CD4-positive, alpha-beta T cell treated with Interleukin-17A for 4 hours (primary cell): ENCODE measurements around the gene RNASE3.
"Not testable (repeated sequence)": the region's sequence is repeated elsewhere in the genome, so short reads cannot be mapped to it uniquely, and the experiment has no call there.

Experiments
- DNase-seq: peaks from one replicate; pipeline ENCODE4 v3.0.0-alpha.2; 2020; ENCODE audit warnings: mixed read lengths

RNASE3 gene

DNA sequence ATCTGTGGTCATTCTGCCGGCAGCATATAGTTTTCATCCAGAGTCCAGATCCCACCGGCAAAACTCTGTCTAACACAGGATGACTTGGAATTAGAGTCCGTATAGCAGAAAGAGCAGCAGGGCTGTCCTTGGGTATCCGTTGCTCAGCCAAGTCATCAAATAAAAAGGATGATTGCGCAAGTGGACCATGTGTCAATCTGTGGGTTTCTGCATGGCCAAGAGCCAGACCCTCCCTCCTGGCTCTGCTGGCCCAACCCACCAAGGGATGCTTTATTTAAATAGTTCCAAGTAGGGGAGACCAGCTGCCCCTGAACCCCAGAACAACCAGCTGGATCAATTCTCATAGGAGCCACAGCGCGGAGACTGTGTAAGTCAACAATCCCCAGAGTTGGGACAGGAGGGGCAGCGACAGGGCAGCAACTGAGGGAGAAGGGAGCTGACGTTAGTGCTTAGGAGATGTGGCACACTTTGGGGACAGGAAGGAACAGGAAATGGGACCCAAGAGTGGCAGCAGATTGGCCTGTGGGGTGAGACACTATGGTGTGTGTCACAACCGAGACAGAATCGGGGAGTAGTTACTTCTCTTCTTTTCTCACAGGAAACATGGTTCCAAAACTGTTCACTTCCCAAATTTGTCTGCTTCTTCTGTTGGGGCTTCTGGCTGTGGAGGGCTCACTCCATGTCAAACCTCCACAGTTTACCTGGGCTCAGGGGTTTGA is 28.0 kb downstream of the RNASE3 start:
- not testable (repeated sequence) for DNase-seq

DNA sequence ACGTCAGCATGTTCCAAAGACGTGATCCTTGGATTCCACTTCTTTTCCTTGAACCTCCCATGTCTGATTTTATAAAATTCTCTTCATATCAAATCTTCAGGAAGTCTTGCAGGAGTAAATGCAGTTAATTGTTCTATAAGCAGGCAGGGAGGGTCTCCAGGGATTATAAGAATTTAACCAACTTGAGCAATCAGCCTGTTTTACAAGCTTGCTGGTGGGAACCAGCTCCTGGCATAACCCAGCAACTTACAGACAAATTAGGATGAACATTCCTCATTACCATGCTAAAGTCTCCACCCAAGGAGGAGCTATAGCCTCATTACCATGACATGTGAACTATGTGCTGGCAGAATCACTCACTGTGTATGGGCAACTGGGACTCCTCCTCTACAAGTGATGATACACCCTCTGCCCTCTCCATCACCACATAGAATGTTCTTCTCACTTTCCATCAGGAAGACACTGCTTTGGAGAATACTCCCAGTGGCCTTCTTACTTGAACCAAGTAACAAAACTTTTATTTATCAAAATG is 32.6 kb downstream of the RNASE3 start:
- DNase-seq, result not testable (repeated sequence)

GRCh38 chr14:20934148-20934762 is 43.1 kb downstream of the RNASE3 start:
- peak; percentile 16 for DNase-seq

DNA sequence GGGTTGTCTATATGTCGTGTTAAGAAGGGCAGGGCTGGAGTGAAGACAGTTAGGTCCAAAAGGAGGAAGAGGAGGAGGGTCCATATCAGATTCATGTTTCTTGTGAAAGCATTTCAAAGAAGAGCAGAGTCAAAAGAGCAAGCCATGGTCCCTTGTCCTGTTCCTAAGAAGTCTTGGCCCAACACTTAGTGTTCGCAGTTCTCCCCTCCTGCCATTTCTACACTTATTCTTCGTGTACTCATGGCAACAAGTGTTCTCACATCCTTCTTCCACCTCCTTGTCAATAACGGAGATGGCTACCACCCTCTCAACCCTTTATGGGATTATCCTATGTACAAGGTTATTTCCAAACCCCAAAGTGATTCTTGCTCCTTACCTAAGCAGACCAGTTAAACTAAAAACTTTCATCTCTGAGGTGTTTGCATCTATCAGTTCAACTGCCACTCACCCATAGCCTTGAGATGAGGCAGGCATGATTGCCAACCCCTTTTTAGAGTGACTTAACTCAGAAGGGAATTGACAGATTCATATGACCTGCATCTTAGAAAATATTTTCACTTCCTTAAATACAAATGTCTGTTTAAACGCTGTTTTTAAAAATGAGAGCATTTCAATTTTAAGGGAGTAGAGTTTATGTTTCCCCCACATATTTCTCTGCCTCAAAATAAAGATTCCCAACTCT is 44.3 kb downstream of the RNASE3 start:
- DNase-seq, result no peak
